HS-27A (cell line): ENCODE measurements around the gene NAGK.

Experiments used
- DNase-seq: peaks from one replicate; pipeline ENCODE4 v3.0.0-alpha.2; 2012; ENCODE audit warnings: low read depth, missing footprints

NAGK gene

GRCh38 chr2:71108091-71108490, 39.6 kb downstream of the NAGK start:
- DNase-seq, result no peak

- DNase-seq, result no peak
Observed at GRCh38 chr2:71113843-71114242, 45.4 kb downstream of the NAGK start.

- no peak for DNase-seq
Observed at GRCh38 chr2:71117063-71117462, 48.6 kb downstream of the NAGK start.

GRCh38 chr2:71120195-71120594, 51.7 kb downstream of the NAGK start:
- DNase-seq, result no peak

DNA sequence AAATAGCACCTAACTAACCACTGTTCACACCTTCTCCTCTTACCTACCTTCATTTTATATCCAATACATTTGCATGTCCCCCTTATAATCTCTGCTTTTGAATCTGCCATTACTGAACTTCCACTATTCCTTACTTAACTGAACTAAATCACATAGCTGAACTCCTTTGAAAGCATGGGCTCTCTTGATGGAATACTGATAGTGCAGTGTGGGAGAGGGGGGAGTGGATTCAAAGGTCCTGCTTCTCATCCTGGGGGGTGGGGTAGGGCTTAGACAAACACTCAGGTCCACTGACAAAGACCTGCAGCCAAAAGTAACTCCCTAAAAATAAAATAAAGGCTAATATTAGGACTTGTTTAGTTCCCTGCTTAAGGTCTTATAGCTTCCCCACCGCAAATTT, 53.0 kb downstream of the NAGK start:
- DNase-seq, result no peak

DNA sequence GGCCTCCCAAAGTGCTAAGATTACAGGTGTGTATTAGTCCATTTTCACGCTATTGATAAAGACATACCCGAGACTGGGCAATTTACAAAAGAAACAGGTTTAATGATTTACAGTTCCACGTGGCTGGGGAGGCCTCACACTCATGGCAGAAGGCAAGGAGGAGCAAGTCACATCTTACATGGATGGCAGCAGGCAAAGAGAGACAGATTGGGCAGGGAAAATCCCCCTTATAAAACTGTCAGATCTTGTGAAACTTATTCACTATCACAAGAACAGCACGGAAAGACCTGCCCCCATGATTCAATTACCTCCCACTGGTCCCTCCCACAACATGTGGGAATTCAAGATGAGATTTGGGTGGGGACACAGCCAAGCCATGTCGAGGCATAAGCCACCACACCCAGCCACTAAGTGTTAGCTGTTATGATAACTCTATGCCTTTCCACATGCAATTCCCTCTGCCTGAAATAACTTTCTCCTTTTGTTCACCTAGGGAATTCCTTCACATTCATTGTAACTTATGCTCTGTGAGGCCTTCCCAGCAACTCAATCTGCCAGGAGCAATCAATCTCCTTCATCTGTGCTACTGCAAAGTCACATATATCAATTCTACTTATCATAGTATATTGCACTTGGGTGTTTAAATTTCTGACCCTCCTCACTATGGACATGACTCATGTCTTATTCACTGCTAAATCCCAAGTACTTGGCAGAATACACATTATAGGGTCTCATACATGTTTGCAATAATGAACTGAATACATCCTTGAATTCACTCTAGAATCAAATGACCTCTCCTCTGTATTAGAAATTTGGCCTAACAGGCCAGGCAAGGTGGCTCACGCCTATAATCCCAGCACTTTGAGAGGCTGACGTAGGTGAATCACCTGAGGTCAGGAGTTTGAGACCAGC, 54.2 kb downstream of the NAGK start:
- DNase-seq, result no peak

- no peak for DNase-seq
Observed at GRCh38 chr2:71125506-71126294, 57.3 kb downstream of the NAGK start.

- DNase-seq, result no peak
Observed at GRCh38 chr2:71126957-71127356, 58.5 kb downstream of the NAGK start.
